ENCODE results near the gene PORCN. TPM values are rescaled to one million over a fixed set of nuclear protein-coding genes. Genes with fewer than 3 reads are reported as not detected.

Gene PORCN
- total RNA-seq, 1 experiment from 2014 or later, result 16.4 TPM

DNA sequence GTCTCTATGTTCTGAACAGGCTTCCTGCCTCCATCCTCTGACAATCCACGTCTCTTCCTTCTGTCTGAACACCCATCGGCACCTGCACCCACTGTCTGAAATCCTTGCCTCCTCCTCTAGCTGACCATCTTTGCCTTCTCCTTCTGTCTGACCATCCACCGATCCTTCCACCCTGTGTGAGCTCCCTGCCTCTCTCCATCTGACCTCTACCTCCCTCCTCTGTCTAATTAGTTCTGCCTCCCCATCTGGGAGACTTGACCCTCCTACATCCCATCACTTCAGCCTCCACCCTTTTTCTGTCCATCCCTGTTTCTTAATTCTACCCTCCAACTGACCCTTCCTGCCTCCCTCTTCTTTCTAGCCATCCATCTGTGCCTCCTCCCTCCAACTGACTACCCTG is 48.8 kb upstream of the PORCN start:
- no peak for ATAC-seq
- Mint-ChIP-seq H3K27me3 (ENCODE audit: low read depth) (no peaks in the 10 kb centered on the region), H3K27ac (no peak overlapping the region), H3K36me3 (peaks cover 31% of the 10 kb centered on the region), H3K4me3 (no peak overlapping the region), H3K4me1 (no peaks in the 10 kb centered on the region), H3K9me3 (no peaks in the 10 kb centered on the region)
- DNase-seq (ENCODE audit: low spot score), result no peak
- POLR2A ChIA-PET, result interaction anchor here (1.3 kb wide), 1 partner anchor 12 kb away, joined by 3 read pairs; no protein-coding TSS in a partner anchor
- CTCF ChIA-PET, result no interaction called here
- TF ChIP-seq CBFB (CRISPR knock-in tag; IDR thresholded peaks at IDR 0.05; ENCODE audit: low read depth) (no peak), GTF2I (CRISPR knock-in tag; conservative IDR thresholded peaks at IDR 0.05) (no peak), SMAD3 (CRISPR knock-in tag; IDR thresholded peaks at IDR 0.05; ENCODE audit: borderline replicate concordance) (no peak), EMX1 (CRISPR knock-in tag; IDR thresholded peaks at IDR 0.05) (no peak), ZNF263 (CRISPR knock-in tag; IDR thresholded peaks at IDR 0.05; ENCODE audit: low read depth) (no peak), ELF4 (CRISPR knock-in tag; IDR thresholded peaks at IDR 0.05; ENCODE audit: low read depth) (no peak), IRF2 (CRISPR knock-in tag; IDR thresholded peaks at IDR 0.05; ENCODE audit: borderline replicate concordance, low read depth) (no peak), TP53 (CRISPR knock-in tag; IDR thresholded peaks at IDR 0.05) (no peak), ZNF232 (CRISPR knock-in tag; IDR thresholded peaks at IDR 0.05) (no peak), ETV6 (CRISPR knock-in tag; IDR thresholded peaks at IDR 0.05) (no peak), TCF7 (CRISPR knock-in tag; IDR thresholded peaks at IDR 0.05; ENCODE audit: low read depth) (no peak), GRHL2 (CRISPR knock-in tag; IDR thresholded peaks at IDR 0.05; ENCODE audit: insufficient replicate concordance, severe bottlenecking) (no peak), ZNF416 (CRISPR knock-in tag; IDR thresholded peaks at IDR 0.05) (no peak), ZNF317 (CRISPR knock-in tag; IDR thresholded peaks at IDR 0.05; ENCODE audit: borderline replicate concordance, low read depth) (no peak)
- TF ChIP-seq, protein P1, sequence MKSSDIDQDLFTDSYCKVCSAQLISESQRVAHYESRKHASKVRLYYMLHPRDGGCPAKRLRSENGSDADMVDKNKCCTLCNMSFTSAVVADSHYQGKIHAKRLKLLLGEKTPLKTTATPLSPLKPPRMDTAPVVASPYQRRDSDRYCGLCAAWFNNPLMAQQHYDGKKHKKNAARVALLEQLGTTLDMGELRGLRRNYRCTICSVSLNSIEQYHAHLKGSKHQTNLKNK (CRISPR knock-in tag; IDR thresholded peaks at IDR 0.05), result no peak
- TF ChIP-seq, protein P2, sequence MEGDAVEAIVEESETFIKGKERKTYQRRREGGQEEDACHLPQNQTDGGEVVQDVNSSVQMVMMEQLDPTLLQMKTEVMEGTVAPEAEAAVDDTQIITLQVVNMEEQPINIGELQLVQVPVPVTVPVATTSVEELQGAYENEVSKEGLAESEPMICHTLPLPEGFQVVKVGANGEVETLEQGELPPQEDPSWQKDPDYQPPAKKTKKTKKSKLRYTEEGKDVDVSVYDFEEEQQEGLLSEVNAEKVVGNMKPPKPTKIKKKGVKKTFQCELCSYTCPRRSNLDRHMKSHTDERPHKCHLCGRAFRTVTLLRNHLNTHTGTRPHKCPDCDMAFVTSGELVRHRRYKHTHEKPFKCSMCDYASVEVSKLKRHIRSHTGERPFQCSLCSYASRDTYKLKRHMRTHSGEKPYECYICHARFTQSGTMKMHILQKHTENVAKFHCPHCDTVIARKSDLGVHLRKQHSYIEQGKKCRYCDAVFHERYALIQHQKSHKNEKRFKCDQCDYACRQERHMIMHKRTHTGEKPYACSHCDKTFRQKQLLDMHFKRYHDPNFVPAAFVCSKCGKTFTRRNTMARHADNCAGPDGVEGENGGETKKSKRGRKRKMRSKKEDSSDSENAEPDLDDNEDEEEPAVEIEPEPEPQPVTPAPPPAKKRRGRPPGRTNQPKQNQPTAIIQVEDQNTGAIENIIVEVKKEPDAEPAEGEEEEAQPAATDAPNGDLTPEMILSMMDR (IDR thresholded peaks at IDR 0.05), result no peak
- TF ChIP-seq, protein P3, sequence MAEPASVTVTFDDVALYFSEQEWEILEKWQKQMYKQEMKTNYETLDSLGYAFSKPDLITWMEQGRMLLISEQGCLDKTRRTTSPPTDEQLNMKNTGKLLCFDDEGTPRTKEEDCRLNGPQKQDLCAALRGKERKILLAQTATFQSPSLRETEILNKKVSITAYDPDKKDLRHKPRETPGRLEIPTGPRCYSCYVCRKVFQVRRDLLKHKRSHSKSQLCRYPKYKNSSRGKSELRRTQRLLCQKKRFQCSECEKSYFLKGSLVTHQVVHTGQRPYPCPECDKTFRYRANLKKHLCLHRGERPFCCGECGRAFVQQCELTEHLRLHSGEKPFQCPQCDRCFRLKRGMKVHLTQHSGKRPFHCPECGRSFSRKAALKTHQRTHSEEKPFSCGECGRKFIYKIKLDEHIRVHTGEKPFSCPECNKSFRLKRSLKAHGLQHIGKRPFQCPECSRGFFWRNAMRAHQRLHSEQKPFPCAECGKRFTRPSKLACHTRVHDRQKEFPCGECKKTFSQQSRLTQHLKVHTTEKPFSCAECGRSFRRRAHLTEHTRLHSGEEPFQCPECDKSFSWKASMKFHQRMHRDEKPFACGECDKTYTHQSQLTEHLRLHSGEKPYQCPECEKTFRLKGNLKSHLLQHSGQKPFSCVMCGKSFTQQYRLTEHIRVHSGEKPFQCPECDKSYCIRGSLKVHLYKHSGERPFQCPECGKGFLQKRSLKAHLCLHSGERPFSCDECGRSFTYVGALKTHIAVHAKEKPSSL (CRISPR knock-in tag; conservative IDR thresholded peaks at IDR 0.05), result no peak
- TF ChIP-seq, protein P4, sequence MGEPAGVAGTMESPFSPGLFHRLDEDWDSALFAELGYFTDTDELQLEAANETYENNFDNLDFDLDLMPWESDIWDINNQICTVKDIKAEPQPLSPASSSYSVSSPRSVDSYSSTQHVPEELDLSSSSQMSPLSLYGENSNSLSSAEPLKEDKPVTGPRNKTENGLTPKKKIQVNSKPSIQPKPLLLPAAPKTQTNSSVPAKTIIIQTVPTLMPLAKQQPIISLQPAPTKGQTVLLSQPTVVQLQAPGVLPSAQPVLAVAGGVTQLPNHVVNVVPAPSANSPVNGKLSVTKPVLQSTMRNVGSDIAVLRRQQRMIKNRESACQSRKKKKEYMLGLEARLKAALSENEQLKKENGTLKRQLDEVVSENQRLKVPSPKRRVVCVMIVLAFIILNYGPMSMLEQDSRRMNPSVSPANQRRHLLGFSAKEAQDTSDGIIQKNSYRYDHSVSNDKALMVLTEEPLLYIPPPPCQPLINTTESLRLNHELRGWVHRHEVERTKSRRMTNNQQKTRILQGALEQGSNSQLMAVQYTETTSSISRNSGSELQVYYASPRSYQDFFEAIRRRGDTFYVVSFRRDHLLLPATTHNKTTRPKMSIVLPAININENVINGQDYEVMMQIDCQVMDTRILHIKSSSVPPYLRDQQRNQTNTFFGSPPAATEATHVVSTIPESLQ (CRISPR knock-in tag; IDR thresholded peaks at IDR 0.05), result no peak

DNA sequence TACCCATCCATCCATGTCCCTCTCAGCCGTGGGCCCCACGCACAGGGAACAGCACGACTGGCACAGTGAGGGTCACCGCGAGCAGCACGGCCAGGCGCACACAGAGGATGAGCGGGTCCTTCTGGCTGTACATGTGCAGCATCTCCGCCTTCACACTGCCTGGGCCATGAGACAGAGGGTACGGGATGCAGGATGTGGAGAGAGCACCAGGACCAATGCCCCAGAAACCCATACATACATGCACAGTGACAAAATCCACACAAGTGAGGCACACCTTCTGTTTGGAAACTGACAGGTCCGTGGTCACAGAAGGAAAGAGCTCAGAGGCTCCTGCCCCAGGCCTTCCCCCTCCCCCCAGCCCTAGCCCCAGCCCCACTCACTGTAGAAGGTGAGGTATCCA is 48.2 kb upstream of the PORCN start:
- Mint-ChIP-seq H3K27ac (no peak overlapping the region), H3K4me3 (no peak overlapping the region), H3K27me3 (ENCODE audit: low read depth) (no peaks in the 10 kb centered on the region), H3K36me3 (peaks cover 37% of the 10 kb centered on the region), H3K9me3 (no peaks in the 10 kb centered on the region), H3K4me1 (no peaks in the 10 kb centered on the region)
- CTCF ChIA-PET, result no interaction called here
- DNase-seq (ENCODE audit: low spot score) (no peak), ATAC-seq (no peak)
- POLR2A ChIA-PET, result interaction anchor here (1.3 kb wide), 1 partner anchor 13 kb away, joined by 3 read pairs; no protein-coding TSS in a partner anchor
- TF ChIP-seq FOXK1 (CRISPR knock-in tag; IDR thresholded peaks at IDR 0.05) (no peak), RORB (CRISPR knock-in tag; IDR thresholded peaks at IDR 0.05) (no peak), ELF4 (CRISPR knock-in tag; IDR thresholded peaks at IDR 0.05; ENCODE audit: low read depth) (no peak), ZNF121 (CRISPR knock-in tag; IDR thresholded peaks at IDR 0.05) (no peak), ZNF219 (CRISPR knock-in tag; IDR thresholded peaks at IDR 0.05; ENCODE audit: borderline replicate concordance) (no peak)
- TF ChIP-seq, protein P5, sequence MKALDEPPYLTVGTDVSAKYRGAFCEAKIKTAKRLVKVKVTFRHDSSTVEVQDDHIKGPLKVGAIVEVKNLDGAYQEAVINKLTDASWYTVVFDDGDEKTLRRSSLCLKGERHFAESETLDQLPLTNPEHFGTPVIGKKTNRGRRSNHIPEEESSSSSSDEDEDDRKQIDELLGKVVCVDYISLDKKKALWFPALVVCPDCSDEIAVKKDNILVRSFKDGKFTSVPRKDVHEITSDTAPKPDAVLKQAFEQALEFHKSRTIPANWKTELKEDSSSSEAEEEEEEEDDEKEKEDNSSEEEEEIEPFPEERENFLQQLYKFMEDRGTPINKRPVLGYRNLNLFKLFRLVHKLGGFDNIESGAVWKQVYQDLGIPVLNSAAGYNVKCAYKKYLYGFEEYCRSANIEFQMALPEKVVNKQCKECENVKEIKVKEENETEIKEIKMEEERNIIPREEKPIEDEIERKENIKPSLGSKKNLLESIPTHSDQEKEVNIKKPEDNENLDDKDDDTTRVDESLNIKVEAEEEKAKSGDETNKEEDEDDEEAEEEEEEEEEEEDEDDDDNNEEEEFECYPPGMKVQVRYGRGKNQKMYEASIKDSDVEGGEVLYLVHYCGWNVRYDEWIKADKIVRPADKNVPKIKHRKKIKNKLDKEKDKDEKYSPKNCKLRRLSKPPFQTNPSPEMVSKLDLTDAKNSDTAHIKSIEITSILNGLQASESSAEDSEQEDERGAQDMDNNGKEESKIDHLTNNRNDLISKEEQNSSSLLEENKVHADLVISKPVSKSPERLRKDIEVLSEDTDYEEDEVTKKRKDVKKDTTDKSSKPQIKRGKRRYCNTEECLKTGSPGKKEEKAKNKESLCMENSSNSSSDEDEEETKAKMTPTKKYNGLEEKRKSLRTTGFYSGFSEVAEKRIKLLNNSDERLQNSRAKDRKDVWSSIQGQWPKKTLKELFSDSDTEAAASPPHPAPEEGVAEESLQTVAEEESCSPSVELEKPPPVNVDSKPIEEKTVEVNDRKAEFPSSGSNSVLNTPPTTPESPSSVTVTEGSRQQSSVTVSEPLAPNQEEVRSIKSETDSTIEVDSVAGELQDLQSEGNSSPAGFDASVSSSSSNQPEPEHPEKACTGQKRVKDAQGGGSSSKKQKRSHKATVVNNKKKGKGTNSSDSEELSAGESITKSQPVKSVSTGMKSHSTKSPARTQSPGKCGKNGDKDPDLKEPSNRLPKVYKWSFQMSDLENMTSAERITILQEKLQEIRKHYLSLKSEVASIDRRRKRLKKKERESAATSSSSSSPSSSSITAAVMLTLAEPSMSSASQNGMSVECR (CRISPR knock-in tag; IDR thresholded peaks at IDR 0.05; ENCODE audit: borderline replicate concordance), result no peak
- TF ChIP-seq, protein P6, sequence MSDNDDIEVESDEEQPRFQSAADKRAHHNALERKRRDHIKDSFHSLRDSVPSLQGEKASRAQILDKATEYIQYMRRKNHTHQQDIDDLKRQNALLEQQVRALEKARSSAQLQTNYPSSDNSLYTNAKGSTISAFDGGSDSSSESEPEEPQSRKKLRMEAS (CRISPR knock-in tag; IDR thresholded peaks at IDR 0.05), result no peak
- TF ChIP-seq, protein P7, sequence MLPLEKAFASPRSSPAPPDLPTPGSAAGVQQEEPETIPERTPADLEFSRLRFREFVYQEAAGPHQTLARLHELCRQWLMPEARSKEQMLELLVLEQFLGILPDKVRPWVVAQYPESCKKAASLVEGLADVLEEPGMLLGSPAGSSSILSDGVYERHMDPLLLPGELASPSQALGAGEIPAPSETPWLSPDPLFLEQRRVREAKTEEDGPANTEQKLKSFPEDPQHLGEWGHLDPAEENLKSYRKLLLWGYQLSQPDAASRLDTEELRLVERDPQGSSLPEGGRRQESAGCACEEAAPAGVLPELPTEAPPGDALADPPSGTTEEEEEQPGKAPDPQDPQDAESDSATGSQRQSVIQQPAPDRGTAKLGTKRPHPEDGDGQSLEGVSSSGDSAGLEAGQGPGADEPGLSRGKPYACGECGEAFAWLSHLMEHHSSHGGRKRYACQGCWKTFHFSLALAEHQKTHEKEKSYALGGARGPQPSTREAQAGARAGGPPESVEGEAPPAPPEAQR (CRISPR knock-in tag; IDR thresholded peaks at IDR 0.05), result no peak

All from WTC11 (cell line).